Measurements from ENCODE around the gene ATRNL1. TPM values are rescaled to one million over a fixed set of nuclear protein-coding genes. Genes with fewer than 3 reads are reported as not detected.

The ATRNL1 gene
- total RNA-seq, 1 experiment from 2014 or later, result 28.7 TPM

- TF ChIP-seq PREB (CRISPR knock-in tag; IDR thresholded peaks at IDR 0.05; ENCODE audit: borderline replicate concordance), result no peak
Measured at GRCh38 chr10:115831016-115831415, 737.9 kb downstream of the ATRNL1 start (continued).

- TF ChIP-seq STAT6 (CRISPR knock-in tag; conservative IDR thresholded peaks at IDR 0.05; ENCODE audit: low read depth) (no peak), ZNF512 (CRISPR knock-in tag; IDR thresholded peaks at IDR 0.05; ENCODE audit: borderline replicate concordance) (no peak), FOXP1 (CRISPR knock-in tag; IDR thresholded peaks at IDR 0.05; ENCODE audit: borderline replicate concordance) (no peak), NR2C2 (CRISPR knock-in tag; IDR thresholded peaks at IDR 0.05) (no peak), SMAD4 (CRISPR knock-in tag; IDR thresholded peaks at IDR 0.05) (no peak), SMAD3 (CRISPR knock-in tag; IDR thresholded peaks at IDR 0.05; ENCODE audit: borderline replicate concordance) (no peak), MYBL2 (CRISPR knock-in tag; IDR thresholded peaks at IDR 0.05) (no peak), GTF2I (CRISPR knock-in tag; conservative IDR thresholded peaks at IDR 0.05) (no peak), ZSCAN18 (CRISPR knock-in tag; IDR thresholded peaks at IDR 0.05) (no peak), ESRRA (CRISPR knock-in tag; IDR thresholded peaks at IDR 0.05; ENCODE audit: borderline replicate concordance) (no peak), IRF2 (CRISPR knock-in tag; IDR thresholded peaks at IDR 0.05; ENCODE audit: borderline replicate concordance, low read depth) (no peak), ATF6 (CRISPR knock-in tag; IDR thresholded peaks at IDR 0.05) (no peak), NFE2L1 (CRISPR knock-in tag; IDR thresholded peaks at IDR 0.05) (no peak), ZMAT4 (CRISPR knock-in tag; IDR thresholded peaks at IDR 0.05) (no peak)
- no peak overlapping the region for H3K27ac Mint-ChIP-seq
Measured at GRCh38 chr10:115833119-115833518, 740.0 kb downstream of the ATRNL1 start.

More at GRCh38 chr10:115833119-115833518, 740.0 kb downstream of the ATRNL1 start:
- no peak overlapping the region for H3K4me3 Mint-ChIP-seq
- H3K9me3 Mint-ChIP-seq, result no peaks in the 10 kb centered on the region
- ChIA-PET POLR2A (no interaction called here), CTCF (no interaction called here)
- no peaks in the 10 kb centered on the region for H3K27me3 Mint-ChIP-seq (ENCODE audit: low read depth)
- no peaks in the 10 kb centered on the region for H3K36me3 Mint-ChIP-seq
- DNase-seq (ENCODE audit: low spot score), result no peak
- ATAC-seq, result no peak
- H3K4me1 Mint-ChIP-seq, result no peaks in the 10 kb centered on the region
